Kidney epithelial cell (primary cell): ENCODE measurements around the gene SPSB3. TPM values are rescaled to one million over a fixed set of nuclear protein-coding genes. Genes with fewer than 3 reads are reported as not detected.

Experiments used
- DNase-seq: peaks from one replicate; pipeline ENCODE4 v3.0.0-alpha.2; 2010; ENCODE audit warnings: low read depth
- H3K27me3 ChIP-seq: 2 replicates; pipeline ENCODE4 v1.6.0; 2011; ENCODE audit warnings: low read length; ENCODE audit not compliant: control insufficient read depth, insufficient read depth
- H3K36me3 ChIP-seq: 2 replicates; pipeline ENCODE4 v1.5.1; 2011; ENCODE audit warnings: low read length; ENCODE audit not compliant: control insufficient read depth, insufficient read depth
- H3K4me3 ChIP-seq: 2 replicates; pipeline ENCODE4 v1.5.1; 2011; ENCODE audit warnings: low read depth, mild to moderate bottlenecking, control low read depth, low read length
- total RNA-seq: library from RNA; depleted of rRNA; stranded (reverse); fragments of >200 nt; gene quantifications from 2 replicates; pipeline ENCODE4 v1.2.3, GENCODE V29; 2015
- TF ChIP-seq, protein P1 (sequence below): IDR thresholded peaks from 2 replicates; pipeline ENCODE4 v1.5.1; 2011; ENCODE audit warnings: mild to moderate bottlenecking, moderate library complexity, low read length, control low read depth, inconsistent platforms; ENCODE audit not compliant: insufficient read depth, poor library complexity, severe bottlenecking

The SPSB3 gene
- total RNA-seq, 1 donor from 2014 or later: 60.6 TPM

DNA sequence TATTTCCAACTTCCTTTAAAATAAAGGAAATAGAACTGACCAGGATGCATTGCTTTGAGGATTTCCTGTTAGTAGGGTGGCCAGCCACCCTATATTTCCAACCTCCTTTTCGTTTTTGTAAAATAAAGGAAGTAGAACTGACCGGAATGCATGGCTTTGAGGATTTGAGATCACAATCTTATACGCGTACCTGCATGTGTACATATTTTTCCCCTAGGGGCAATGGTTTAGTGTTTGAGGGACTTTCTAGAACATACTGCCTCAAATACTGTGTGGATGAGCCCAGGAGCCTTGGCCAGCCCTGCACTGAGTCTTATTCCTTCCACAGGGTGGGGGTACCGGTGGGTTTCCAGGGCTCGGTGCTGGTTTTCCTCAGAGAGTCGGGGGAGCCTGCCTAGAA, 50.8 kb downstream of the SPSB3 start:
- no peaks in the 10 kb centered on the region for H3K27me3 ChIP-seq
- H3K36me3 ChIP-seq: peaks cover 2% of the 10 kb centered on the region
- no peak for DNase-seq
- no peak overlapping the region for H3K4me3 ChIP-seq
- TF ChIP-seq, protein P1, sequence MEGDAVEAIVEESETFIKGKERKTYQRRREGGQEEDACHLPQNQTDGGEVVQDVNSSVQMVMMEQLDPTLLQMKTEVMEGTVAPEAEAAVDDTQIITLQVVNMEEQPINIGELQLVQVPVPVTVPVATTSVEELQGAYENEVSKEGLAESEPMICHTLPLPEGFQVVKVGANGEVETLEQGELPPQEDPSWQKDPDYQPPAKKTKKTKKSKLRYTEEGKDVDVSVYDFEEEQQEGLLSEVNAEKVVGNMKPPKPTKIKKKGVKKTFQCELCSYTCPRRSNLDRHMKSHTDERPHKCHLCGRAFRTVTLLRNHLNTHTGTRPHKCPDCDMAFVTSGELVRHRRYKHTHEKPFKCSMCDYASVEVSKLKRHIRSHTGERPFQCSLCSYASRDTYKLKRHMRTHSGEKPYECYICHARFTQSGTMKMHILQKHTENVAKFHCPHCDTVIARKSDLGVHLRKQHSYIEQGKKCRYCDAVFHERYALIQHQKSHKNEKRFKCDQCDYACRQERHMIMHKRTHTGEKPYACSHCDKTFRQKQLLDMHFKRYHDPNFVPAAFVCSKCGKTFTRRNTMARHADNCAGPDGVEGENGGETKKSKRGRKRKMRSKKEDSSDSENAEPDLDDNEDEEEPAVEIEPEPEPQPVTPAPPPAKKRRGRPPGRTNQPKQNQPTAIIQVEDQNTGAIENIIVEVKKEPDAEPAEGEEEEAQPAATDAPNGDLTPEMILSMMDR: no peak

DNA sequence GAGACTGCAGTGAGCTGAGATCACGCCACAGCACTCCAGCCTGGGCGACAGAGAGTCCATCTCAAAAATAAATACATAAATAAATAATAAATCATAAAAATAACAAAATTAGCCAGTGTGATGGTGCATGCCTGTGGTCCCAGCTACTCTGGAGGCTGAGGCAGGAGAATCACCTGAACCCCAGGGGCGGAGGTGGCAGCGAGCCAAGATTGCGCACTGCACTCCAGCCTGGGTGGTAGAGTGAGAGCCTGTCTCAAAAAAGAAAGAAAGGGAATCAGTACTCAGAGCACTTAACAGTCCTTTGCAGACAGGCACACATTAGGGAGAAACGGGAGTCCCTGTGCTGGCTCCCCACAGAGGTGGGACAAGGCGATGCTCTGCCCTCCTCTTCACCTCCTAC, 51.3 kb downstream of the SPSB3 start:
- DNase-seq: no peak
- H3K27me3 ChIP-seq: no peaks in the 10 kb centered on the region
- TF ChIP-seq, protein P1: no peak
- peaks cover 2% of the 10 kb centered on the region for H3K36me3 ChIP-seq
- H3K4me3 ChIP-seq: no peak overlapping the region

DNA sequence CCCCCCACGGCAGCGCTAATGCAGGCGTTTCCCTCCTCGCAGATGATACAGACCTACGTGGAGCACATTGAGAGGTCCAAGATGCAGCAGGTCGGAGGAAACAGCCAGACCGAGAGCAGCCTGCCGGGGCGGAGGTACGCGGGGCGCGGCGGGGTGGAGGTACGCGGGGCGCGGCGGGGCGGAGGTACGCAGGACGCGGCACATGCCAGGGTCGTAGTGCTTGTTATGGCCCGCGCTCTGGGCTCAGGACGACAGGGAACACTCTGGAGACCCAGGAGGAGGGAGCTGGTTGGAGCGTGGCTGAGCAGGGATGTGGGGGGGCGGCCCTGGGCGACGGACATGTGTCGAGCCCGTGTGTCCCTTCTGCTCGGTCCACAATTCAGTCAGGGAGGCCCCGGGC, 52.9 kb downstream of the SPSB3 start:
- no peak for DNase-seq
- Histone ChIP-seq H3K36me3 (peaks cover 2% of the 10 kb centered on the region), H3K27me3 (no peaks in the 10 kb centered on the region), H3K4me3 (no peak overlapping the region)
- TF ChIP-seq, protein P1: no peak

DNA sequence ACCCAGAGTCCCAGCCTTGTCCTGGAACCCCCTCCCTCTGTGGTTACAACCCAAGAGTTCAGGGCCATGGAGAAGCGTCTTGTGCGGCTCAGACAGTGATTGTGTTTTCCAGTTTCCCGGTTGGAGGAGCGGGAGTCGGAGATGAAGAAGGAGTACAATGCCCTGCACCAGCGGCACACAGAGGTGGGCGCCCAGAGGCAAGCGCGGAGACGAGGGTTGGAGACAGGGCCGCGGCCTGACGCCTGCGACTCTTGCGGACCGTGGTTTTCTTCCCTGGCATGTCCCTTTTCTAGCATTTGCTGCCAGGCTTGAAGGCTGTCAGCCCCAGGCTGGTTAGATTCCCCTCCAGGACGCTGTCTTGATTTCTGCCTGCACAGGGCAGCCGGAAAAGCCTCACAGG, 53.3 kb downstream of the SPSB3 start:
- no peaks in the 10 kb centered on the region for H3K27me3 ChIP-seq
- H3K36me3 ChIP-seq: peaks cover 2% of the 10 kb centered on the region
- TF ChIP-seq, protein P1: no peak
- H3K4me3 ChIP-seq: no peak overlapping the region
- no peak for DNase-seq

DNA sequence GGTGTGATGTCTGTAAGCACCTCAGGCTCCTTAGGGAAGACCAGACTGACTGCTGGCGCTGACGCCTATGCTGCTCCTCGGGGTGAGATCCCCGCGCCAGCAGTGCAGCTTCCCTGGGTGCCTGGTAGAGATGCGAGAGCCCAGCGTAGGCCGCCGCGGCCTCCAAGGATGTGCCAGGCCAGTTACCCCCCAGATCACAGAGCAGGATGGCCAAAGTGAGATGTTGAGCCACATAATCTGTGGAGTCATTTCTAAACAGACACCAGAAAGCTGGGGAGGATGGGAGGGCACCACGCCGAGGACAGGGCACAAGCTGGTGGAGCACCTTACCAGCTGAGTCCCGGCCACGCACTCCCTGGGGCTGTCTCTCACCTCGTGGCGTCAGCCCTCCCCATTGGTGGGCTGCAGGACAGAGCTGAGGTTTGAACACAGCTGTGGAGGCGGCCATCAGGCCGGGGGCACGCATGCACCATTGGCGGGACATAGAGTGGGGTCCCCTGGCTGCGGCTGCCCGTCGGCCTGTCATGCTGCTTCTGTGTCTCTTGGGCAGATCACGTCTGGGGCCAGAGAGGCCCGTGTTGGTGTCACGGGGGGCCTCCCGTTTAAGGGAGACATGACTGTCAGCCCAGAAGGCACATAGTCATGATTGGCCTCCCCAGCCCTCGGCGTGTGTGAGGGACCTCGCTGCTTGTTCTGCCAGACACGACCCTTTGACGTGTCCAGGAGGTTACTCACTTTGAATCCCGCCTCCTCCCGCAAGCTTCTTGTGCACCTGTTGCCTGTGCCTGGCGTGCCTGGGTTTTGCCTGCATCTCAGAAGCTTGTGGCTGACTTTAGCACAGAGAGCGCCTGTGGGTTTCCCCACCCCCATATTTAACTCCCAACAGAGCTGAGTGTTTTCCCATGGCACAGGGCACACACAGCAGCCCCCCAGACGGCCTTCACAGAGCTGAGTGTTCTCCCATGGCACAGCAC, 54.4 kb downstream of the SPSB3 start:
- Histone ChIP-seq H3K27me3 (no peaks in the 10 kb centered on the region), H3K36me3 (no peaks in the 10 kb centered on the region), H3K4me3 (no peak overlapping the region)
- DNase-seq: no peak
- TF ChIP-seq, protein P1: no peak

Other genes with a start within 250 kb of the SPSB3 start
- gene TMEM204, start 248.9 kb downstream of the SPSB3 start, total RNA-seq: 1.2 and 4.0 TPM in 2 replicates
- gene IFT140, start 170.5 kb downstream of the SPSB3 start, total RNA-seq: 15.5 and 18.1 TPM in 2 replicates
- 10.7 and 19.3 TPM in 2 replicates for gene CRAMP1, start 170.2 kb downstream of the SPSB3 start, total RNA-seq
- gene JPT2, start 104.3 kb downstream of the SPSB3 start, total RNA-seq: 108 and 109 TPM in 2 replicates
- 32.6 and 46.9 TPM in 2 replicates for gene MAPK8IP3, start 76.4 kb downstream of the SPSB3 start, total RNA-seq
- 44.9 and 45.3 TPM in 2 replicates for gene NME3, start 11.0 kb downstream of the SPSB3 start, total RNA-seq
- 6.8 and 13.6 TPM in 2 replicates for gene EME2, start 9.8 kb downstream of the SPSB3 start, total RNA-seq
- gene MRPS34, start 9.4 kb downstream of the SPSB3 start, total RNA-seq: 94.9 and 108 TPM in 2 replicates
- 145 and 187 TPM in 2 replicates for gene NUBP2, start 389 bp upstream of the SPSB3 start, total RNA-seq
- gene IGFALS, start 11.1 kb upstream of the SPSB3 start, total RNA-seq: 0.48 TPM in 1 of 2 replicates, not detected in the other
- 62.8 and 98.4 TPM in 2 replicates for gene HAGH, start 44.3 kb upstream of the SPSB3 start, total RNA-seq
- 59.7 and 77.3 TPM in 2 replicates for gene FAHD1, start 44.6 kb upstream of the SPSB3 start, total RNA-seq
- gene MEIOB, start 89.6 kb upstream of the SPSB3 start, total RNA-seq: 5.0 and 6.2 TPM in 2 replicates
- gene HS3ST6, start 135.8 kb upstream of the SPSB3 start, total RNA-seq: 0.89 and 0.92 TPM in 2 replicates
- gene MSRB1, start 160.6 kb upstream of the SPSB3 start, total RNA-seq: 11.7 and 12.0 TPM in 2 replicates
- gene RPL3L, start 172.1 kb upstream of the SPSB3 start, total RNA-seq: not detected in 2 replicates
- gene NDUFB10, start 177.0 kb upstream of the SPSB3 start, total RNA-seq: 280 and 289 TPM in 2 replicates
- gene RPS2, start 182.3 kb upstream of the SPSB3 start, total RNA-seq: 4,278 and 4,383 TPM in 2 replicates
- gene RNF151, start 184.3 kb upstream of the SPSB3 start, total RNA-seq: not detected in 2 replicates
- gene TBL3, start 189.5 kb upstream of the SPSB3 start, total RNA-seq: 53.5 and 70.3 TPM in 2 replicates
- 0.96 TPM in 1 of 2 replicates, not detected in the other for gene NOXO1, start 198.9 kb upstream of the SPSB3 start, total RNA-seq
- gene GFER, start 201.6 kb upstream of the SPSB3 start, total RNA-seq: 30.2 and 32.7 TPM in 2 replicates
- gene SYNGR3, start 207.4 kb upstream of the SPSB3 start, total RNA-seq: 11.3 and 20.1 TPM in 2 replicates
- gene ZNF598, start 227.2 kb upstream of the SPSB3 start, total RNA-seq: 48.1 and 57.7 TPM in 2 replicates
- gene NPW, start 237.2 kb upstream of the SPSB3 start, total RNA-seq: not detected in 2 replicates
- gene NHERF2, start 244.3 kb upstream of the SPSB3 start, total RNA-seq: 27.5 and 46.3 TPM in 2 replicates